ENCODE results near the gene DYNLT1. TPM values are rescaled to one million over a fixed set of nuclear protein-coding genes. Genes with fewer than 3 reads are reported as not detected.

DYNLT1 gene
- total and polyA plus RNA-seq, 7 experiments from 2014 or later, result 66.4 to 122 (median 81.6) TPM

DNA sequence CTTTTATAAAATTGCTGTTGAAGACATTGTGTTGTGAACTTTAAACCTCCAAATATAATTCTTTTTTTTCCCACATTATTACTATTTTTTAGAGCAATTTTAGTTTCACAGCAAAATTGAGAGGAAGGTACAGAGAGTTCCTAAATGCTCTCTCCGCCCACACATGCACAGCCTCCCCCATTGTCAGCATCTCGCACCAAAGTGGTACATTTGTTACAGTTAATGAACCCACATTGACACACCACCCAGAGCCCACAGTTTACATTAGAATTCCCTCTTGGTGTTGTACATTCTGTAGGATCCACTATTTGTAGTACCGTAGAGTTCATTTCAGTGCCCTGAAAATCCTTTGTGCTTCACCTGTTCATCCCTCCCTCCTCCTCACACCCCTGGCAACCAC is 50.9 kb downstream of the DYNLT1 start:
- Mint-ChIP-seq H3K36me3 (peaks cover 18 to 51% (median 37%) of the 10 kb centered on the region in 5 donors), H3K27ac (no peak overlapping the region), H3K27me3 (no peaks in the 10 kb centered on the region), H3K9me3 (no peaks in the 10 kb centered on the region), H3K4me1 (peaks cover 0 to 18% (median 4%) of the 10 kb centered on the region in 7 donors), H3K4me3 (no peak overlapping the region)
- Histone ChIP-seq H3K4me1 (ENCODE audit: control insufficient read depth in 2 of 2, insufficient read depth in 2 of 2, low read length in 2 of 2) (no peaks in the 10 kb centered on the region), H3K9me3 (ENCODE audit: control insufficient read depth in 2 of 3, low read length in 3 of 3) (no peaks in the 10 kb centered on the region), H3K36me3 (ENCODE audit: control insufficient read depth in 2 of 3, insufficient read depth in 3 of 3, low read length in 3 of 3) (peaks cover 0 to 59% (median 25%) of the 10 kb centered on the region in 3 experiments), H3K27ac (ENCODE audit: low read depth, low read length) (no peak overlapping the region), H3K27me3 (ENCODE audit: control insufficient read depth in 2 of 2, insufficient read depth in 2 of 2, low read length in 2 of 2) (no peaks in the 10 kb centered on the region), H3K4me3 (ENCODE audit: low read length) (no peak overlapping the region)
- ATAC-seq (no peak), DNase-seq (no peak)
- CTCF ChIA-PET, result interaction anchor here (0.6 to 2.4 kb wide), 2 partner anchors 360 to 380 kb away, joined by 3 to 10 read pairs; no protein-coding TSS in a partner anchor
- POLR2A ChIA-PET, result no interaction called here
- intact Hi-C loops (cut with micrococcal nuclease), result no loop called here

DNA sequence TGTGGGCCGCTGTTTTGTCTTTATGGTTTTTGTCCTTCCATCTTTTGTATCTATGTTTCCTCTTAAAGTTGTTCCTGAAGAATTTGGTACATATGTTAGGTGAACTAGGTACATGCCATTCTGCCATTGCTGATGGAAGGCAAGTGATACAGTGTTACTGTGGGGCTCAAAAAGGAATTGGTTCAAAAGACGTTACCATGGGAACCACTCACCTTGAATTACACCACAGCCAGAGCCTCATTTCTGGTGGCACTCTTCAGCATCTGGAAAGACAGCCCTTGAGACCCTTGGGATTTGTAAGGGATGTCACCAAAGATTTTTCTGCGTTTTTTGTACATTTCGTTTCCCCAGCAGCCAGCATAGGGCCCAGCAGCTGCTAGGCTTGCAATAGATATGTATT is 52.7 kb downstream of the DYNLT1 start:
- POLR2A ChIA-PET, result no interaction called here
- H3K27ac ChIP-seq (ENCODE audit: low read depth, low read length), result no peak overlapping the region
- DNase-seq (no peak), ATAC-seq (no peak)
- H3K4me1 Mint-ChIP-seq, result peaks cover 0 to 15% (median 0%) of the 10 kb centered on the region in 7 donors
- H3K9me3 ChIP-seq (ENCODE audit: control insufficient read depth in 2 of 3, low read length in 3 of 3), result no peaks in the 10 kb centered on the region
- H3K27me3 ChIP-seq (ENCODE audit: control insufficient read depth in 2 of 2, insufficient read depth in 2 of 2, low read length in 2 of 2), result no peaks in the 10 kb centered on the region
- peaks cover 22 to 56% (median 35%) of the 10 kb centered on the region in 5 donors for H3K36me3 Mint-ChIP-seq
- no peak overlapping the region for H3K4me3 ChIP-seq (ENCODE audit: low read length)
- no peak overlapping the region for H3K4me3 Mint-ChIP-seq
- H3K27me3 Mint-ChIP-seq, result no peaks in the 10 kb centered on the region
- intact Hi-C loops (cut with micrococcal nuclease), result no loop called here
- H3K36me3 ChIP-seq (ENCODE audit: control insufficient read depth in 2 of 3, insufficient read depth in 3 of 3, low read length in 3 of 3), result peaks cover 3 to 63% (median 25%) of the 10 kb centered on the region in 3 experiments
- CTCF ChIA-PET, result interaction anchor here (0.6 to 0.9 kb wide), 3 partner anchors 33 to 370 kb away, joined by 3 to 6 read pairs (median 5); no protein-coding TSS in a partner anchor
- H3K4me1 ChIP-seq (ENCODE audit: control insufficient read depth in 2 of 2, insufficient read depth in 2 of 2, low read length in 2 of 2), result no peaks in the 10 kb centered on the region
- no peaks in the 10 kb centered on the region for H3K9me3 Mint-ChIP-seq
- peak overlapping the region in 6 of 9 donors; percentile 0 to 64 (median 34) for H3K27ac Mint-ChIP-seq

DNA sequence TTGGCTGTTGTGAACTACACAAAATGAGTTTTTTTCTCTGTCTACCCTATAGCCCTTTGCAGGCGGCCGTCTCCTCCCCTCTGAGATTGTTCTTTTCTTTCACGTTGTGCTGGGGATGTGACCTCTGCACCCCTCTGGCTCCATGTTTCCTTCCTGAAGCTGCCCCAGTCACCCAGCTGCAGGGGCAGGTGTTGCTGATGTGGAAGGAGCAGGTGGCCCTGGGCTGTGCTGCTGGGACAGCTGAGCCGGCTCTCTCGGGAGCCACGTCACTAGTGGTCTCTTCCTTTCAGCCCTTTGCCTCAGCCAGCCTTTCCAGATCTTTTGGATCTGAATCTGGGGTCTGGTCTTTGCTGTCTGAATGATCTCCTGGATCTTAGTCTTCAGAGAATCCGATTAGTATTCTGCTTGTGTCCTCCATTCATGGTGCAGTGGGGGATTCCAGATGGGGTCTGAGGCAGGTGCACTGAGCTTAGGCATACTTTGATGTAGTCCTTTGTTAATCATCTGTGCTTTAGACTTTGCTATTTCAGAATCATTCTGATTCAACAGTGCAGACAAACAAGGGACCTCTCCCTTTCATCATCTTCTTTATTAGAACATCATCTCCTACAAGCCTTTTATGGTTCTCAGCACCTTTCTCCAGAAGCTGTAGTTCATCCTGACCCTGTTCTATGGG is 53.3 kb downstream of the DYNLT1 start:
- H3K27ac Mint-ChIP-seq, result peak overlapping the region in 6 of 9 donors; percentile 0 to 64 (median 22)
- H3K9me3 Mint-ChIP-seq, result no peaks in the 10 kb centered on the region
- H3K36me3 ChIP-seq (ENCODE audit: control insufficient read depth in 2 of 3, insufficient read depth in 3 of 3, low read length in 3 of 3), result peaks cover 5 to 67% (median 25%) of the 10 kb centered on the region in 3 experiments

DNA sequence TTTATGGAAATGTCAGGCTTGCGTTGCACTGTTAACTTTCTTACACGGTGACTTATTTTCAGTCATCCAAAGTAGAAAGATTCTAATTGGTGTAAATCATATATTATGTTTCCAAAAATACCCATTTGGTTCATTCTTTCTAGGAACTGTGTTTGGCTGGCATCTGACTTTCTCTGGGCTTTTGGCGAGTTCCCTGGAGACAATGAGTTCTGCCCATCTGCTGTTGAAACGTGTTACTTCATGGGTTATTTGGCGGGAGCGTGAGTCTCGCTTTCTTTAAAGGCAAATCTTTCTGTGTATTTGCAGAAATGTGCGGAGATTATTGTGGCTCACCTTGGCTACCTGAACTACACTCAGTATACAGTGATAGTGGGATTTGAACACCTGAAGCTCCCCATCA is 55.2 kb downstream of the DYNLT1 start:
- H3K4me1 ChIP-seq (ENCODE audit: control insufficient read depth in 2 of 2, insufficient read depth in 2 of 2, low read length in 2 of 2), result no peaks in the 10 kb centered on the region
- H3K36me3 Mint-ChIP-seq, result peaks cover 29 to 66% (median 47%) of the 10 kb centered on the region in 5 donors
- no peaks in the 10 kb centered on the region for H3K27me3 Mint-ChIP-seq
- no peak overlapping the region for H3K27ac ChIP-seq (ENCODE audit: low read depth, low read length)
- H3K4me3 ChIP-seq (ENCODE audit: low read length), result no peak overlapping the region
- ATAC-seq (no peak), DNase-seq (no peak)
- no peak overlapping the region for H3K4me3 Mint-ChIP-seq
- H3K27ac Mint-ChIP-seq, result peak overlapping the region in 1 of 9 donors; percentile 51
- intact Hi-C loops (cut with micrococcal nuclease), result no loop called here
- H3K9me3 ChIP-seq (ENCODE audit: control insufficient read depth in 2 of 3, low read length in 3 of 3), result no peaks in the 10 kb centered on the region
- no peaks in the 10 kb centered on the region for H3K27me3 ChIP-seq (ENCODE audit: control insufficient read depth in 2 of 2, insufficient read depth in 2 of 2, low read length in 2 of 2)
- POLR2A ChIA-PET, result no interaction called here
- CTCF ChIA-PET, result no interaction called here
- H3K36me3 ChIP-seq (ENCODE audit: control insufficient read depth in 2 of 3, insufficient read depth in 3 of 3, low read length in 3 of 3), result peaks cover 15 to 80% (median 25%) of the 10 kb centered on the region in 3 experiments
- no peaks in the 10 kb centered on the region for H3K9me3 Mint-ChIP-seq
- H3K4me1 Mint-ChIP-seq, result peaks cover 0 to 8% (median 0%) of the 10 kb centered on the region in 7 donors

More for the DNA sequence above, 53.3 kb downstream of the DYNLT1 start:
- POLR2A ChIA-PET, result no interaction called here
- Histone ChIP-seq H3K4me1 (ENCODE audit: control insufficient read depth in 2 of 2, insufficient read depth in 2 of 2, low read length in 2 of 2) (no peaks in the 10 kb centered on the region), H3K27ac (ENCODE audit: low read depth, low read length) (no peak overlapping the region), H3K4me3 (ENCODE audit: low read length) (no peak overlapping the region), H3K9me3 (ENCODE audit: control insufficient read depth in 2 of 3, low read length in 3 of 3) (no peaks in the 10 kb centered on the region), H3K27me3 (ENCODE audit: control insufficient read depth in 2 of 2, insufficient read depth in 2 of 2, low read length in 2 of 2) (no peaks in the 10 kb centered on the region)
- intact Hi-C loops (cut with micrococcal nuclease), result no loop called here
- no peak overlapping the region for H3K4me3 Mint-ChIP-seq
- CTCF ChIA-PET, result interaction anchor here (0.7 kb wide), 1 partner anchor 222 kb away, joined by 3 read pairs; no protein-coding TSS in a partner anchor
- peaks cover 0 to 10% (median 0%) of the 10 kb centered on the region in 7 donors for H3K4me1 Mint-ChIP-seq
- H3K36me3 Mint-ChIP-seq, result peaks cover 25 to 57% (median 34%) of the 10 kb centered on the region in 5 donors
- ATAC-seq, result no peak
- H3K27me3 Mint-ChIP-seq, result no peaks in the 10 kb centered on the region
- no peak for DNase-seq

DNA sequence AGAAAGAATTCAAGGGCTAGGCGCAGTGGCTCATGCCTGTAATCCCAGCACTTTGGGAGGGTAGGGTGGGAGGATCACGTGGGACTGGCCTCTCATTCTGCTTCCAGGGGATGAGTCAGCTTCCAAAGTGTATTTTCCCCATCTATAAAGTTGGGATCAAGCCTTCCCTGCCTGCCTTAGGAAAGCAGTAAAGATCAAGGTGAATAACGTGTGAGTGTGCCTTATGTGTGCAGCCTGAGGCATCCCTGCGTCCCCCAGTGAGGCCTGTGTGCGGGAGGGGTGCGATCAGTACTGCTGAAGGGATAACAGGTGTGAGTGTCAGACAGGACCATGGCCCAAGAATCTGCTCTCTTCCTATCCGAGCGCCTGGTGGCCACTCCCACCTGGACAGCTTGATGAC is 57.9 kb downstream of the DYNLT1 start:
- Mint-ChIP-seq H3K27ac (no peak overlapping the region), H3K36me3 (peaks cover 25 to 64% (median 52%) of the 10 kb centered on the region in 5 donors), H3K27me3 (no peaks in the 10 kb centered on the region), H3K9me3 (no peaks in the 10 kb centered on the region), H3K4me1 (peaks cover 0 to 7% (median 5%) of the 10 kb centered on the region in 7 donors), H3K4me3 (no peak overlapping the region)
- no peak overlapping the region for H3K27ac ChIP-seq (ENCODE audit: low read depth, low read length)
- no peak for ATAC-seq
- no peak overlapping the region for H3K4me3 ChIP-seq (ENCODE audit: low read length)
- POLR2A ChIA-PET, result interaction anchor here (0.5 to 0.6 kb wide), 2 partner anchors 80 to 682 kb away, joined by 3 to 4 read pairs; no protein-coding TSS in a partner anchor
- CTCF ChIA-PET, result interaction anchor here (0.5 kb wide), 1 partner anchor 1248 kb away, joined by 3 read pairs; no protein-coding TSS in a partner anchor
- H3K36me3 ChIP-seq (ENCODE audit: control insufficient read depth in 2 of 3, insufficient read depth in 3 of 3, low read length in 3 of 3), result peaks cover 12 to 88% (median 15%) of the 10 kb centered on the region in 3 experiments
- H3K9me3 ChIP-seq (ENCODE audit: control insufficient read depth in 2 of 3, low read length in 3 of 3), result no peaks in the 10 kb centered on the region
- intact Hi-C loops (cut with micrococcal nuclease), result no loop called here
- H3K4me1 ChIP-seq (ENCODE audit: control insufficient read depth in 2 of 2, insufficient read depth in 2 of 2, low read length in 2 of 2), result no peaks in the 10 kb centered on the region
- H3K27me3 ChIP-seq (ENCODE audit: control insufficient read depth in 2 of 2, insufficient read depth in 2 of 2, low read length in 2 of 2), result no peaks in the 10 kb centered on the region
- DNase-seq, result no peak

Small RNA genes within 50 kb of the gene (microRNA-seq; reads per million reads assigned to microRNA genes)
- gene MIR7161 (ENCODE audit: borderline microRNAs expressed), result not detected

Other genes starting within 250 kb of the DYNLT1 start
- gene TMEM181, start 84.7 kb downstream of the DYNLT1 start, total RNA-seq, result 10 to 100 TPM; 14.9 to 17.2 (median 16.5) TPM
- gene TMEM181, start 84.7 kb downstream of the DYNLT1 start, polyA plus RNA-seq, result 1 to 10 TPM; 1.9 to 3.6 TPM
- gene SYTL3, start 5.3 kb upstream of the DYNLT1 start, total RNA-seq, result 10 to 100 TPM; 25.8 to 67.0 (median 31.1) TPM
- 10 to 100 TPM; 13.4 to 27.3 TPM for gene SYTL3, start 5.3 kb upstream of the DYNLT1 start, polyA plus RNA-seq
- 100 to 1,000 TPM; 132 to 201 (median 163) TPM for gene EZR, start 174.6 kb upstream of the DYNLT1 start, total RNA-seq
- 100 to 1,000 TPM; 115 to 140 TPM for gene EZR, start 174.6 kb upstream of the DYNLT1 start, polyA plus RNA-seq

All from naive thymus-derived CD4-positive, alpha-beta T cell (primary cell).